ENCODE results near the gene MARCHF7. TPM values are rescaled to one million over a fixed set of nuclear protein-coding genes. Genes with fewer than 3 reads are reported as not detected.
"Not testable (repeated sequence)": the region's sequence is repeated elsewhere in the genome, so short reads cannot be mapped to it uniquely, and the experiment has no call there.

MARCHF7 gene
- total and polyA plus RNA-seq, 8 donors = 4.9 to 150 (median 42.6) TPM

DNA sequence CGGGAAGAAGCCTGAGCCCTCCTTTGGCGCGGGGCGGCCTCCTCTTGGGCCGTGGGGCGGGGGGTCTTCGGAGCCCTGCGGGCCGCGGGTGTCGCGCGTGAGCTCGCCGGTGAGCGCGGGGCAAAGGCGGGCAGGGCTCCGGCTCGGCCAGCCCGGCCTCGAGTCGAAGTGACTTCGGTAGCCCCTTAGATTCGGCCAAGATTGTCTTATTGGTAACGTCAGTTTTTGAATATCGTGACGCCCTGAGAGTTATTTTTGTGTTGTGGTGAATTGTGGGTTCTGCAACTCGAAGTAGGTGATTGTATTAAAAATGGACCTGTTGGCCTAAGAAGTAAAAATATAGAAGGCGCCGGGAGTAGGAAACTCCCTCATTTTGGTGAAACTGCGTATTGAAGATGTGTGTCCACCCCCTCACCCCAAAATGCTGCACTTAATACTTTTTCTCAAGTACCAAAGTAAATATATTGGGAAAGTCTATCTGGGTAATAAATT, 669 bp downstream of the MARCHF7 start:
- no peaks in the 10 kb centered on the region for H3K9me3 ChIP-seq
- no peak for DNase-seq
- peak overlapping the region; percentile 79 to 96 (median 86) for H3K4me3 ChIP-seq
- WGBS, 5 donors = 0% methylated on average over 8 to 32 of the region's 32 CpGs
- intact Hi-C loops (cut with DNase I; ENCODE audit: low total_unique reads) = no loop called here
- peaks cover 5 to 21% (median 18%) of the 10 kb centered on the region in 4 donors for H3K36me3 ChIP-seq
- peaks cover 31 to 61% (median 56%) of the 10 kb centered on the region in 4 donors for H3K4me1 ChIP-seq
- peak overlapping the region; percentile 97 to 100 (median 99) for H3K27ac ChIP-seq
- H3K27me3 ChIP-seq = no peaks in the 10 kb centered on the region
- TF ChIP-seq POLR2AphosphoS5 (IDR thresholded peaks at IDR 0.05) (no peak), POLR2A (IDR thresholded peaks at IDR 0.05) (no peak), EP300 (IDR thresholded peaks at IDR 0.05) (no peak)
- TF ChIP-seq, protein P1, sequence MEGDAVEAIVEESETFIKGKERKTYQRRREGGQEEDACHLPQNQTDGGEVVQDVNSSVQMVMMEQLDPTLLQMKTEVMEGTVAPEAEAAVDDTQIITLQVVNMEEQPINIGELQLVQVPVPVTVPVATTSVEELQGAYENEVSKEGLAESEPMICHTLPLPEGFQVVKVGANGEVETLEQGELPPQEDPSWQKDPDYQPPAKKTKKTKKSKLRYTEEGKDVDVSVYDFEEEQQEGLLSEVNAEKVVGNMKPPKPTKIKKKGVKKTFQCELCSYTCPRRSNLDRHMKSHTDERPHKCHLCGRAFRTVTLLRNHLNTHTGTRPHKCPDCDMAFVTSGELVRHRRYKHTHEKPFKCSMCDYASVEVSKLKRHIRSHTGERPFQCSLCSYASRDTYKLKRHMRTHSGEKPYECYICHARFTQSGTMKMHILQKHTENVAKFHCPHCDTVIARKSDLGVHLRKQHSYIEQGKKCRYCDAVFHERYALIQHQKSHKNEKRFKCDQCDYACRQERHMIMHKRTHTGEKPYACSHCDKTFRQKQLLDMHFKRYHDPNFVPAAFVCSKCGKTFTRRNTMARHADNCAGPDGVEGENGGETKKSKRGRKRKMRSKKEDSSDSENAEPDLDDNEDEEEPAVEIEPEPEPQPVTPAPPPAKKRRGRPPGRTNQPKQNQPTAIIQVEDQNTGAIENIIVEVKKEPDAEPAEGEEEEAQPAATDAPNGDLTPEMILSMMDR (IDR thresholded peaks at IDR 0.05) = no peak

DNA sequence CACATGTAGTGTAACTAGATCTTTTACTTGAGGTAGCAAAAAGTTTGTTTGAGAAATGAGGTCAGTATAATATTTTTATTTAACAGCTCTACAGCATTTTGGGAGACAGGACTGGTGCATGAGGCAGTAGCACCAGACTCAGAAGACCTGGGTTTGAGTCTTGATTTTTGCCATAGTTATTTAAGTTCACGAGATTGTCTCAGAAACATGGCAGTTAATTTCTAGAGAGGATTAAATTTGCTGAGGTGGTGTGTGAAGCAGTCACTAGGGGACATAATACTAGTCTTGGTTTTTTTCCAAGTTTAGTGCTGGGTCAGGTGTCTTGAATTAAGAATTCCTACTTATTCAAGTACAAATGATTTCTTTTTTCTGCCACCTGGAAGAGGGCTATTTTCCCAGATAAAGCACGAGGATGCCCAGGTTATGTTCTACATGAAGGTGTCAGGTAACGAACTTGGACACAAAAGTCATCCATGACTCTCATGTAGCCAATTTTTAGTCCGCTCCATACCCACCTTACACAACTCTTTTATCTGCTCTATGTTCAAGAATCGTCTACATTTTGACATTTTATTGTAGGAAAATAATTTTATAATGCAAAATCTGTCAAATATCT, 1.4 kb downstream of the MARCHF7 start:
- Histone ChIP-seq H3K36me3 (peaks cover 6 to 24% (median 21%) of the 10 kb centered on the region in 4 donors), H3K4me1 (peaks cover 38 to 69% (median 61%) of the 10 kb centered on the region in 4 donors), H3K27me3 (no peaks in the 10 kb centered on the region), H3K4me3 (peak overlapping the region; percentile 79 to 96 (median 86)), H3K27ac (peak overlapping the region in 4 of 5 donors; percentile 97 to 100 (median 99)), H3K9me3 (no peaks in the 10 kb centered on the region)
- 25 to 33% (median 27%) methylated on average over 5 of the region's 5 CpGs for WGBS, 5 donors
- intact Hi-C loops (cut with DNase I; ENCODE audit: low total_unique reads) = no loop called here
- peak in 1 of 2 donors; percentile 48 for DNase-seq
- TF ChIP-seq, protein P1 (IDR thresholded peaks at IDR 0.05) = no peak

DNA sequence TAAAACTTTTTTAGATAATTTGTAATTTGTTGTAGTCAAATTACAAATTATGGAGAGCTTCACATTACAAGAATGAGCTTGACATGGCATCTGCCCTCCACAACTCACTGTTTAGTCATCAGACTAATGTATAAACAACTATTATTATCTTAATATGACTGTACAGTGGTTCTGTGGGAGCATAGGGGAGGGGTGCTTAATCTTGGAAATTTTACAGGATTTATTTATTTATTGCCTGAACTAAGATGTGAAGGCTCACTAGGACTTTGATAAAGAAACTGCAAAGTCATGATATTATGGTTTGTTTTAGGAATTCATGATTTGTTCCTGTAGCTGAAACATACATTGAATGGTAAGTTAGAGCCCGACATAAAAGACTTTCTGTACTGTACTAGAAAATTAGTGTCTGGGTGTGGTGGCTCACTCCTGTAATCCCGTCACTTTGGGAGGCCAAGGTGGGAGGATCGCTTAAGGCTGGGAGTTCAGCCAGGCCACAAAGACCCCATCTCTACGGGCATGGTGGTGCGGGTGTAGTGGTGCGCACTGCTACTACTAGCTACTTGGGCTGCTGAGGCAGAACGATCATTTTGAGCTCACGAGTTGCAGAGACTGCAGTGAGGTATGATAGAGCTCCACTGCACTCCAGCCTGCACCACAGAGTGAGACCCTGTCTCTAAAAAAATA, 2.1 kb downstream of the MARCHF7 start:
- 49 to 67% (median 65%) methylated on average over 8 of the region's 8 CpGs for WGBS, 5 donors
- intact Hi-C loops (cut with DNase I; ENCODE audit: low total_unique reads) = no loop called here

DNA sequence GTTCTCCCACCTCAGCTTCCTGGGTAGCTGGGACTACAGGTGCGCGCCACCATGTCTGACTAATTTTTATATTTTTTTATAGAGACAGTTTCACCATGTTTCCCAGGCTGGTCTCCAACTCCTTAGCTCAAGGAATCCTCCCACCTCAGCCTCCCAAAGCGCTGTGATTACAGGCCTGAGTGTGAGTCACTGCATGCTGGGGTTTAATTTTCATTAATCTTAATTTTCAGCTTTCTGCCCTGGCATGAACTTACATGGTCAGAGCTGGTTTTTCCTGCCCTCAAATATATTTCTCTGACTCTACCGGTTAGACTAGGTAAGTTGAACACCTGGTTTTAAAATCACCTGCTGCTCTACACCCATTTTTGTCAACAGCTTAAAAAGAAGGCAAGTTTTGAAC, 3.1 kb downstream of the MARCHF7 start:
- Histone ChIP-seq H3K4me1 (peaks cover 44 to 82% (median 66%) of the 10 kb centered on the region in 4 donors), H3K9me3 (no peaks in the 10 kb centered on the region), H3K4me3 (no peak overlapping the region), H3K27ac (peak overlapping the region in 1 of 5 donors; percentile 99), H3K27me3 (no peaks in the 10 kb centered on the region), H3K36me3 (peaks cover 16 to 42% (median 37%) of the 10 kb centered on the region in 4 donors)
- WGBS, 5 donors = 69 to 88% (median 75%) methylated on average over 4 of the region's 4 CpGs
- peak in 1 of 2 donors; percentile 44 for DNase-seq
- intact Hi-C loops (cut with DNase I; ENCODE audit: low total_unique reads) = no loop called here
- TF ChIP-seq POLR2AphosphoS5 (IDR thresholded peaks at IDR 0.05) = no peak
- TF ChIP-seq POLR2A (IDR thresholded peaks at IDR 0.05) = no peak
- TF ChIP-seq EP300 (IDR thresholded peaks at IDR 0.05) = no peak
- TF ChIP-seq, protein P1 (IDR thresholded peaks at IDR 0.05) = no peak

More for the DNA sequence above, 2.1 kb downstream of the MARCHF7 start:
- no peaks in the 10 kb centered on the region for H3K9me3 ChIP-seq
- peak overlapping the region in 4 of 5 donors; percentile 31 to 99 (median 98) for H3K27ac ChIP-seq
- peaks cover 44 to 74% (median 63%) of the 10 kb centered on the region in 4 donors for H3K4me1 ChIP-seq
- peak in 1 of 2 donors; percentile 23 for DNase-seq
- no peaks in the 10 kb centered on the region for H3K27me3 ChIP-seq
- peaks cover 13 to 31% (median 27%) of the 10 kb centered on the region in 4 donors for H3K36me3 ChIP-seq
- H3K4me3 ChIP-seq = peak overlapping the region; percentile 3 to 96 (median 86)
- TF ChIP-seq, protein P1 (IDR thresholded peaks at IDR 0.05) = no peak
- peak in 1 of 3 donors; percentile 34 for TF ChIP-seq POLR2AphosphoS5 (IDR thresholded peaks at IDR 0.05)

DNA sequence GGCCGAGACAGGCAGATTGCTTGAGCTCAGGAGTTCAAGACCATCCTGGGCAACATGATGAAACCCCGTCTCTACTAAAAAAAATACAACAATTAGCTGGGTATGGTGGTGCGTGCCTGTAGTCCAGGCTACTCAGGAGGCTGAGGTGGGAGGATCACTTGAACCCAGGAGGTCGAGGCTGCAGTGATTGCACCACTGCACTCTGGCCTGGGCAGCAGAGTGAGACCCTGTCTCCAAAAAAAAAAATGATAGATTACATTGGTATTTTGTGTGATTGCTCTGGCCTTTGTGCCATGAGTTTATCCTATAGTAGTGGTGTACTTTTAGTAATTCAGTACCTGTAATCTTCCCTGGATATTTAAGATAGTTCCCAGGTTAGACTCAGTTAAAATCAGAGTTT, 4.1 kb downstream of the MARCHF7 start:
- H3K9me3 ChIP-seq; DNase-seq; H3K4me3 ChIP-seq; H3K27me3 ChIP-seq; intact Hi-C loops (cut with DNase I; ENCODE audit: low total_unique reads); H3K27ac ChIP-seq: not testable (repeated sequence)
- H3K36me3 ChIP-seq = peaks cover 16 to 49% (median 43%) of the 10 kb centered on the region in 4 donors
- H3K4me1 ChIP-seq = peaks cover 43 to 82% (median 63%) of the 10 kb centered on the region in 4 donors
- WGBS, 5 donors = 92 to 98% (median 93%) methylated on average over 4 of the region's 4 CpGs

All from stomach (tissue), 9 donors.